ENCODE data around the gene TCF25. TPM values are rescaled to one million over a fixed set of nuclear protein-coding genes. Genes with fewer than 3 reads are reported as not detected.

Gene TCF25
- total RNA-seq, 2 experiments from 2014 or later: 126 to 127 TPM

- no peaks in the 10 kb centered on the region for H3K9me3 Mint-ChIP-seq
- DNase-seq: no peak
- no peak overlapping the region for H3K4me3 Mint-ChIP-seq
- no peaks in the 10 kb centered on the region for H3K27me3 Mint-ChIP-seq
- peaks cover 6% of the 10 kb centered on the region for H3K4me1 Mint-ChIP-seq
- H3K36me3 Mint-ChIP-seq: peaks cover 26% of the 10 kb centered on the region
- H3K27ac Mint-ChIP-seq: no peak overlapping the region
Measured at GRCh38 chr16:89902980-89903379, 29.6 kb downstream of the TCF25 start.

- no peak for DNase-seq
- no peak overlapping the region for H3K4me3 Mint-ChIP-seq
- H3K36me3 Mint-ChIP-seq: peaks cover 24% of the 10 kb centered on the region
- H3K4me1 Mint-ChIP-seq: peaks cover 6% of the 10 kb centered on the region
- no peaks in the 10 kb centered on the region for H3K9me3 Mint-ChIP-seq
- no peak overlapping the region for H3K27ac Mint-ChIP-seq
- no peaks in the 10 kb centered on the region for H3K27me3 Mint-ChIP-seq
Measured at GRCh38 chr16:89903908-89904515, 30.6 kb downstream of the TCF25 start.

GRCh38 chr16:89904606-89905510 is 31.5 kb downstream of the TCF25 start:
- Mint-ChIP-seq H3K27me3 (no peaks in the 10 kb centered on the region), H3K27ac (no peak overlapping the region), H3K9me3 (no peaks in the 10 kb centered on the region), H3K36me3 (peaks cover 21% of the 10 kb centered on the region), H3K4me1 (peaks cover 4% of the 10 kb centered on the region), H3K4me3 (no peak overlapping the region)
- no peak for DNase-seq

GRCh38 chr16:89905511-89906139 is 32.2 kb downstream of the TCF25 start:
- no peaks in the 10 kb centered on the region for H3K9me3 Mint-ChIP-seq
- peaks cover 15% of the 10 kb centered on the region for H3K36me3 Mint-ChIP-seq
- no peaks in the 10 kb centered on the region for H3K4me1 Mint-ChIP-seq
- DNase-seq: no peak
- H3K4me3 Mint-ChIP-seq: no peak overlapping the region
- no peaks in the 10 kb centered on the region for H3K27me3 Mint-ChIP-seq
- no peak overlapping the region for H3K27ac Mint-ChIP-seq

GRCh38 chr16:89906140-89907025 is 33.0 kb downstream of the TCF25 start:
- no peak overlapping the region for H3K27ac Mint-ChIP-seq
- no peak for DNase-seq
- no peak overlapping the region for H3K4me3 Mint-ChIP-seq
- H3K36me3 Mint-ChIP-seq: peaks cover 15% of the 10 kb centered on the region
- no peaks in the 10 kb centered on the region for H3K9me3 Mint-ChIP-seq
- no peaks in the 10 kb centered on the region for H3K4me1 Mint-ChIP-seq
- no peaks in the 10 kb centered on the region for H3K27me3 Mint-ChIP-seq

GRCh38 chr16:89907055-89907814 is 33.8 kb downstream of the TCF25 start:
- Mint-ChIP-seq H3K36me3 (peaks cover 15% of the 10 kb centered on the region), H3K27ac (no peak overlapping the region), H3K4me1 (no peaks in the 10 kb centered on the region), H3K27me3 (no peaks in the 10 kb centered on the region), H3K9me3 (no peaks in the 10 kb centered on the region), H3K4me3 (no peak overlapping the region)
- DNase-seq: no peak

GRCh38 chr16:89908236-89908635 is 34.8 kb downstream of the TCF25 start:
- peaks cover 15% of the 10 kb centered on the region for H3K36me3 Mint-ChIP-seq
- H3K4me3 Mint-ChIP-seq: no peak overlapping the region
- no peaks in the 10 kb centered on the region for H3K27me3 Mint-ChIP-seq
- H3K9me3 Mint-ChIP-seq: no peaks in the 10 kb centered on the region
- no peak for DNase-seq
- H3K27ac Mint-ChIP-seq: no peak overlapping the region
- H3K4me1 Mint-ChIP-seq: no peaks in the 10 kb centered on the region

GRCh38 chr16:89909777-89910716 is 36.7 kb downstream of the TCF25 start:
- no peaks in the 10 kb centered on the region for H3K9me3 Mint-ChIP-seq
- H3K4me3 Mint-ChIP-seq: no peak overlapping the region
- DNase-seq: peak; percentile 71
- peaks cover 4% of the 10 kb centered on the region for H3K4me1 Mint-ChIP-seq
- peak overlapping the region; percentile 54 for H3K27ac Mint-ChIP-seq
- peaks cover 23% of the 10 kb centered on the region for H3K36me3 Mint-ChIP-seq
- H3K27me3 Mint-ChIP-seq: no peaks in the 10 kb centered on the region

GRCh38 chr16:89910717-89911354 is 37.4 kb downstream of the TCF25 start:
- no peak overlapping the region for H3K4me3 Mint-ChIP-seq
- peaks cover 24% of the 10 kb centered on the region for H3K36me3 Mint-ChIP-seq
- H3K4me1 Mint-ChIP-seq: peaks cover 4% of the 10 kb centered on the region
- no peaks in the 10 kb centered on the region for H3K9me3 Mint-ChIP-seq
- DNase-seq: no peak
- H3K27ac Mint-ChIP-seq: peak overlapping the region; percentile 54
- no peaks in the 10 kb centered on the region for H3K27me3 Mint-ChIP-seq

GRCh38 chr16:89911375-89911774 is 38.0 kb downstream of the TCF25 start:
- Mint-ChIP-seq H3K9me3 (no peaks in the 10 kb centered on the region), H3K36me3 (peaks cover 24% of the 10 kb centered on the region), H3K27ac (no peak overlapping the region), H3K4me1 (peaks cover 4% of the 10 kb centered on the region), H3K4me3 (no peak overlapping the region), H3K27me3 (no peaks in the 10 kb centered on the region)
- DNase-seq: no peak

GRCh38 chr16:89912143-89912542 is 38.8 kb downstream of the TCF25 start:
- DNase-seq: no peak
- Mint-ChIP-seq H3K36me3 (peaks cover 19% of the 10 kb centered on the region), H3K4me3 (no peak overlapping the region), H3K4me1 (peaks cover 4% of the 10 kb centered on the region), H3K27me3 (no peaks in the 10 kb centered on the region), H3K9me3 (no peaks in the 10 kb centered on the region), H3K27ac (no peak overlapping the region)

- Mint-ChIP-seq H3K27ac (no peak overlapping the region), H3K27me3 (no peaks in the 10 kb centered on the region), H3K4me3 (no peak overlapping the region), H3K4me1 (peaks cover 7% of the 10 kb centered on the region), H3K36me3 (peaks cover 18% of the 10 kb centered on the region), H3K9me3 (no peaks in the 10 kb centered on the region)
- no peak for DNase-seq
Measured at GRCh38 chr16:89912627-89913026, 39.2 kb downstream of the TCF25 start.

All from activated naive CD8-positive, alpha-beta T cell treated with anti-CD3 and anti-CD28 coated beads for 36 hours (primary cell).